GM15510 (cell line): ENCODE measurements around the gene F12.

Experiments
- POLR2A ChIP-seq: IDR thresholded peaks from 3 replicates; pipeline ENCODE4 v1.6.1; 2011; ENCODE audit warnings: borderline replicate concordance; ENCODE audit not compliant: insufficient read length; ENCODE audit errors: extremely low read depth

Gene F12

DNA sequence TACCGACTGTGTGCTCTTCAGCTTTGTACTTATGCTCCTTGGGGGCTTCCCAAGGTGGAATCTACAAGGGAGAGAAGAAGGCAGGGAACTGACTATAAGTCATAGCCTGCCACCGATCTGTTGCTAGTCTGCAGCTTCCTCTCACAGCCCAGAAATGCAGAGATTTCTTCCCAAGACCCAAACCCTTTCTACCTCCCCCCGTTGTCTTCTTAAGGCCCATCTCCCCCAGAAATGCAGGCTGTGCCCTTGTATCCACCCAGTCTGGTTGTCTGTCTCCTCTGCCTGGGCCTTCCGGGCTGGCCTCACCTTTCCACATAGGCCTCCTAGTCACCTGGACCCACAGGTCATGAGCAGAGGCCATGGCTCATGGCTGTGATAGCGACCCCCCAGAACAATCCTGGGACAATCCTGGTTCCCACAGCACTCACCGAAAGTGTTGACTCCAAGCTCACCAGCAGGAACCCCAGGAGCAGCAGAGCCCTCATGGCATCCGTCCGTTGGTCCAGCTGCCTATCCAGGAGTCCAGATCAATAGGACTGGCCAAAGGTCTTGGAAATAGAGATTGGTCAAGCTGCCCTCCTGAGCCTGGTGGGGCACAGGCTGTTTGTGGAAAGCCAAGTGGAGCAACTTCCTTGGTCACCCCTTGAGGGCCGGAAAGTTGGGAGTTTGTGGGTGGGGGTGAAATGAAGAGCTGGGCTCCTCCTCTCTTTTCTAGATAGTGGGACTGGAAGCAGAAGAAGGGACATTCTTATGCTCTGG, at the start of gene F12:
TSS of gene F12 (minus strand) at position 522 of the 759 bp plus-strand sequence. CDS start at position 485, 37 bp downstream.
- TF ChIP-seq POLR2A = no peak

DNA sequence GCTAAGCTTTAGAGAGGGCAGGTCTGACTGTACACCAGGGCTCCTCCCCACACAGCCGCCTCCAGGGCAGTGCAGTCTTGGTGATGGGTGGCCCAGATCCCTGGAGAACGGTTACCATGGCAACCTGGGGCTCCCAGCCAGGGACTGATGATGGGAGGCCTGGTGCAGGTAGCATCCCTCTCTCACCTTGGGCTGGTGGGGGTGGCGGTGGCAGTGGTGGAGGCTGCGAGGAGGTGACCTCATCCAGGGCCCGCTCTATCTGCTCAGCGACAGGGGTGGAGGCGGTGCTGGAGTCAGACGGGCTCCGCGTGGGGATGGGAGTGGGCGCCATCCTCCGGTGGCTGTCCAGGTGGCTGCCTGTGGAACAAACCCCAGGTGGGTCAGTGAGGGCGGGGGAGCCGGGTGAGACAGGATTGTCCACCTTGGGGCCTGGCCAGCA, 49.6 kb upstream of the F12 start:
- TF ChIP-seq POLR2A = no peak

DNA sequence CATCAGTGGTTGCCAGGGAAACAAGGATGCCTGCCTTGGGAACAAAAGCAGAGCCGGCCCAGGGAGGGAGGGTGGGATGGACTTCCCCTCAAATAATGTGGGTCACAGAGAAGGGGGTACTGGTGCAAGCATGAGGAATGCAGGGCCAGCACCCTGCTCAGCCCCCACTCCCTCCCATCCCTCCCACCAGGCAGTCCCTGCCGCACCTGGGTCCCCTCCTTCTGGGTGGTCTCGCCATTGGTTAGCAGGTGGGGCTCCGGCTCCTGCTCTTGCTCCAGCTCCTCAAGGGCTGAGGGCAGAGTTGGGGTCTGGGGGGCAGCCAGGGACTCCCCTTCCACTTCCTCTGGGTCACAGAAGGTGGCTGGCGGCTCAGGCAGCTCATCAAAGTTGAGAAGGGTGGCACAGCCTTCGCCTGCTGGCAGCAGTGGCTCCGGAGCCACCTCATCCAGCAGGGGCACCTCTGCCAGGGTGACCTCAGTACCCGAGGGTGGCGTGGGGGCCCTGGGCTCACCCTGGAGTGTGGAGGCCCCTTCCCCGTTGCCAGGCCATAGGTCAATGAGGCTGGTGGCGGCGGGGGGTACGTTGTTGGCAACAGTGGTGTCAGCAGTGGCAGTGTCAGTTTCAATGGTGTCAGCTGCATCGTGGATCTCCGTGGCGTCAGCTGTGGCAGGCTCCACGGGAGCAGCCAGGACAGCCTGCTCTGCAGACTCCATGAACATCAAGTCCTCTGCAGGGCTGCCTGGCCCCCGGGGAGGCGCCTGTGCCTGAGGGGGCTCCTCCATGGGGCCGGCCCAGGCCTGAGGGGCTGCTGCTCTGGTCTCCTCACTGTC, 48.7 kb upstream of the F12 start:
- no peak for TF ChIP-seq POLR2A

DNA sequence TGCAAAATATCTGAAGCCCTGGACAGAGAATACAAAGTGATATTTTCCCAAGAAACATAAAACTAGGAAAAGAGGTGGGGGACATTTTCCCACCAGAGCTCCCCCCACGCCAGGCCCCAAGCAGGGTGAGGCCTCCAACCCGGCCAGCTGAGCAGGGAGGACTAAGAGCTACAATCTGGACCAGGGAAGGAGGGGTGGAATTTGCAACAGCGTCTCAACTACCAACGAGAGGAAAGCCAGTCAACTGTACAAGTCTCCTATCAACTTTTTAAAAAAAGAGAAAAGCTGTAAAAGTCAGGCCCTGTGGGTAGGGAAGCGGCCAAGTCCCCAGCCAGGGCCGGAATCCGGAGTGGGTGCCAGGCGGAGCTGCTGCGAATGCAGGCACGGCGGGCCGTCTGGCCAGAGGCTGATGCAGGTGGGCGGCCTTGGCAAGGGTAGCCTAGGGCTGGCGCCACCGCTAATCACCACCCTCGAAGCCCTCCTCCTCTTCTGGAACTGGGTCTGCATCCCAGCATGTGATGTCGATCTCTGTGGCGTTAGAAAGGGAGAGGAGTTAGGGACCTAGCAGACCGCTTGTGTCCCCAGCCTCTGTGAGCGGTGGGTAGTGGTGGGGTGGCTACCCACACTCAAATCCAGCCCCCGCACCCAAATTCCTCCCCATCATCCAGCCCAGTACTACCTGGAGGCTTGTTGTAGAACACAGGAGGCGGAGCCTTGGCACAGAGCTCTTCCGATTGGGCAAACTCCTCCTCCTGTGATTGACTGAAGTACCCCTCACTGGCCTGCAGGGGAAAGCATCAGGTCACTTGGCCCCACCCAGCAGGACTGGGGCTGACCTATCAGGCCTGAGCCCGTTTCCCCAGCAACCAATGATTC, 47.9 kb upstream of the F12 start:
- TF ChIP-seq POLR2A = no peak

DNA sequence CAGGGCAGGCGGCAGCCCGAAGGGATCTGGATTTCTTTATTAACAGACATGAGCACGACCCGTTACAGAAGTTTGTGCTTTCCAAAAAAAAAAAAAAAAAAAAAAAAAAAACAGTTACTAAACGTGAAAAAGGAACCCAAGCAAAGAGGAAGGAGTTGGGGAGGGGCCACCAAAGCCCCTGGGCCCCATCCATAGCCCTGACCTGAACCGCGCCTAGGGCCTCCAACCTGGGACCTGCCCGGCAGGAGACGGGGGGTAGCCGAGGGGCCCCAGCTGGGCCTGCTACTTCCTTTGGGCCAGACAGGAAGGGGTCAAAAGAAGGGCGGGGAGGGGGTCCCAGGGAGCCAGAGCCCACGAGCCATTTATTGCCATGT, 47.2 kb upstream of the F12 start:
- no peak for TF ChIP-seq POLR2A

DNA sequence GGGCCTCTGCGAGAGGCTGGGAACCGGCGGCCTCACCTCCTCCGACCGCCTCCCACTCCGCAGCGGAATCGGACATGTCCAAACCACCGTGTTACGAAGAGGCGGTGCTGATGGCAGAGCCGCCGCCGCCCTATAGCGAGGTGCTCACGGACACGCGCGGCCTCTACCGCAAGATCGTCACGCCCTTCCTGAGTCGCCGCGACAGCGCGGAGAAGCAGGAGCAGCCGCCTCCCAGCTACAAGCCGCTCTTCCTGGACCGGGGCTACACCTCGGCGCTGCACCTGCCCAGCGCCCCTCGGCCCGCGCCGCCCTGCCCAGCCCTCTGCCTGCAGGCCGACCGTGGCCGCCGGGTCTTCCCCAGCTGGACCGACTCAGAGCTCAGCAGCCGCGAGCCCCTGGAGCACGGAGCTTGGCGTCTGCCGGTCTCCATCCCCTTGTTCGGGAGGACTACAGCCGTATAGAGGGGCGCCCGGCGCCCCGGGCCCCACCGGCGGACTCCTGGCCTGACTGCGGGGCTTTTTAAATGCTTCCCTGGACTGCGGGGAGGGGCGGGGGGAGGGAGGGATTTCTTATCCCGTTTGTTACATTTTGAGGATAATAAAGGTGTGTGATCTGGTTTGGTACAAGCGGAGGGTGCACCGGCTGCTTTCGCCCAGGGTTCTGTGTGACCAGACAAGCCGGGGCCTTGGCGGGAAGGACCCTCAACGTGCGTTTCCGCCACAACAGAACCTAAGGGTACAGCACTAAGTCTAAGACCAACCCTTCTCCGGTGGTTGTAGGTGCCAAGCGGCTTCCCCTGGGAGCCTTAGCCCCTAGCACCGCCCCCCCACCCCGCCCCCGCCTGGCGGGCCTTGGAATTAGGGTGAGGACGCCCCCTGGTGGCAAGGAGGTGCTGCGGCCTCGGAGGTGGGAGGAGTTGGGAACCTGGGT, 46.6 kb upstream of the F12 start:
- no peak for TF ChIP-seq POLR2A

DNA sequence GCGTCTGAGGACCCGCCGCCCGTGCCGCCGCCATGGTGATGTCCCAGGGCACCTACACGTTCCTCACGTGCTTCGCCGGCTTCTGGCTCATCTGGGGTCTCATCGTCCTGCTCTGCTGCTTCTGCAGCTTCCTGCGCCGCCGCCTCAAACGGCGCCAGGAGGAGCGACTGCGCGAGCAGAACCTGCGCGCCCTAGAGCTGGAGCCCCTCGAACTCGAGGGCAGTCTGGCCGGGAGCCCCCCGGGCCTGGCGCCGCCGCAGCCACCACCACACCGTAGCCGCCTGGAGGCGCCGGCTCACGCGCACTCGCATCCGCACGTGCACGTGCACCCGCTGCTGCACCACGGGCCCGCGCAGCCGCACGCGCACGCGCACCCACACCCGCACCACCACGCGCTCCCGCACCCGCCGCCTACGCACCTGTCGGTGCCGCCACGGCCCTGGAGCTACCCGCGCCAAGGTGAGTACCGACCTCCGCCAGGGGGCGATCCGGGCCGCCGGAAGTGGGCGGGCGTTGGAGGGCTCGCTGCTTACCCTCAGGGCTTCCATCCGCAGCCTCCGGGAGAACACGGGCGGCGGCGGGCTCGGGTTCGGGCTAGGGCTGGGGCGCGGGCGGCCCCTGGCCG, 45.8 kb upstream of the F12 start:
- TF ChIP-seq POLR2A = peak; percentile 63

DNA sequence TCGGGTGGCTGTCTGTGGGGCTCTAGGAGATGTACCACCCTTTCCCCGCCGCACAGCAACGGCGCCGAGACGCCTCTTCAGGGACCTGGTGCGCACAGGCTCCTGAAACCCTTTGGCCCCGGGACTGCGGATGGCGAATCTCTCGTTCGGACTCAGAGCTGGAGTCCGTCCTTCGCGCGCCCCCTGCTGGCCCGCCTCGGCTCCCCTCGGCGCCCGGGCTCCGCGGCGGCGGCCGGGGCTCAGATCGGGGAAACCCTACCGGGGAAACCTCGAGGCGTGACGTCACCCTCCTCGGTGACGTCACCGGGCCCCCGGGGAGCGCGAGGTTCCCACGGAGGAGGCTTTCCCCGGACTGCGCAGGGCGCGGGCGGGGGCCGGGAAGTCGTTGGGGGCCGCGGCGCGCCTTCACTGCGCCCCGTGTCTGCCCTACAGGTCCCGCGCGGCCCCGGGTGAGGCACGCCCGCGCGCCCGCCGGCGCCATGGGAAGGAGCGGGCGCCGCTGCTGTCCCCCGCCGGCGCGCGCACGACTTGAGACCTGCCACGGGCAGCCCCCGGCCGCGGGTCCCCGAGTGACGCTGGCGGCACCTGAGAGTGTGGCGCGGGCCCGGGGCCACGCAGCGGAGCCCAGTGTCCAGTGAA, 45.2 kb upstream of the F12 start:
- TF ChIP-seq POLR2A = peak; percentile 19

DNA sequence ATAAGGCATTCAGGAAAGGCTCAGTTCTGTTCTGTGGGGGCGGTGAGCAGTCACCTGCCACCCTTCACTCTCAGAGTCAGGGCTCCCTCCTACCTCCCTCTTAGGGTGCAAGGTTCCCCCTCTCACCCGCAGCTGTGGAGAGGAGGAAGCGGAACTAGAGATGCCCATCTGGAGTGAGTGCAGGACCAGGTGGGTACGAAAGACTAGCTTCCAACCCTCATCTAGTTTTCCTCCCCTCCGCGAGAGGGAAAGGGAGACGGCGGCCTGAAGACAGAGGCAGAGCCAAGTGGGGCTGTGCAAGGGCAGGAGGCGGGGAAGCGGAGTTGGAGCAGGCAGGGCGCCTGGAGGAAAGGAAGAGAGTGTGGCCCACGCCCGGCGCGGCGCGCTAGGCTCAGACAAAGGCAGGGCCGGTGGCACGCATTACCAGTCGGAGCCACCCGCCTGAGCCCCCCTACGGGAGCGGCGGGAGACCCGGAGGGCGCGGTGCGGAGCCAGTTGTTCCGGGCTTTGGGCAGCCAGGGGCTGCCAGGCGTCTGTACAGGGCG, 44.6 kb upstream of the F12 start:
- no peak for TF ChIP-seq POLR2A

DNA sequence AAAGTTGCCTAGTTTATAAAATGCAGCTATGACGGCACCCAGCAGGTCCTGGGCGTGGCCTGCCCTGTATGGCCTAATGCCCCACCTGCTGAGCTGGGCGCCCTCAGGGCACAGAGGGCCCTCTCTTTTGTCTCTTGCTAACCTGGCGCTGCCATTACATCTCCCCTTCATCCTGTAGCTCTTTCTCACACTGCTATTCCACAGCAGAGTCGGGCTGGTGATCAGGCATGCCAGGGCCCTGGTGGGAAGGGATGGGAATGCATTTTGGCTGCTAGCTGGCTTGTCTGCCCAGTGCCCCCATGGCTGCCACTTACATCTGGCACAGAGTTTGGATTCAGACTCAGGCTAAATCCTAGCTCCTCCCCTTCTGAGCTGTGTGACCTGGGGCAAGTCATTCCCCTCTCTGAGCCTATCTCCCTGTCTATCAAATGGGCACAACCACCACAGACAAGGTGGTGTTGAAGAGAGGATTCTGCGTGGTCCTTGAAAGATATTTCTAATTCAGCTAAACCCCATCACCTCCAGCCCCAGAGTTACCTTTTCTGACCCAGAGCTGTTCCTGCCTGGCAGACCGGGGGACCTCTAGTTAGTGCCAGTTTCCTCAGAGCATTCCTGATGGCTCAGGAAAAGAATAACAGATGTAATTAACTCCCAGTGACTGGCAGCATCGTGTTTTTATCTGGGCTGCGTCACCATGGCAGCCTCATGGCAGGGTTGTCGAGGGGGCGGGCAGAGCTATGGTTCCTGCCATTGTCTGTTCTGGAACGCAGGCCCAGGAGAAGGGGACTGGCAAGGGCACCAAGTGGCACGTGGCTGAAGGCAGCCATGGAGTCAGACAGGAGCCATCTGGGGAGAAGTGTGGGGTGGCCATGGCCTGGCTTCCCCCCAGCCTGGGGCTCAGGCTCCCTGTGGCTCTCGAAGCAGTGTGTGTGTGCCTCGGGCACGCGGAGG, 43.6 kb upstream of the F12 start:
- no peak for TF ChIP-seq POLR2A

DNA sequence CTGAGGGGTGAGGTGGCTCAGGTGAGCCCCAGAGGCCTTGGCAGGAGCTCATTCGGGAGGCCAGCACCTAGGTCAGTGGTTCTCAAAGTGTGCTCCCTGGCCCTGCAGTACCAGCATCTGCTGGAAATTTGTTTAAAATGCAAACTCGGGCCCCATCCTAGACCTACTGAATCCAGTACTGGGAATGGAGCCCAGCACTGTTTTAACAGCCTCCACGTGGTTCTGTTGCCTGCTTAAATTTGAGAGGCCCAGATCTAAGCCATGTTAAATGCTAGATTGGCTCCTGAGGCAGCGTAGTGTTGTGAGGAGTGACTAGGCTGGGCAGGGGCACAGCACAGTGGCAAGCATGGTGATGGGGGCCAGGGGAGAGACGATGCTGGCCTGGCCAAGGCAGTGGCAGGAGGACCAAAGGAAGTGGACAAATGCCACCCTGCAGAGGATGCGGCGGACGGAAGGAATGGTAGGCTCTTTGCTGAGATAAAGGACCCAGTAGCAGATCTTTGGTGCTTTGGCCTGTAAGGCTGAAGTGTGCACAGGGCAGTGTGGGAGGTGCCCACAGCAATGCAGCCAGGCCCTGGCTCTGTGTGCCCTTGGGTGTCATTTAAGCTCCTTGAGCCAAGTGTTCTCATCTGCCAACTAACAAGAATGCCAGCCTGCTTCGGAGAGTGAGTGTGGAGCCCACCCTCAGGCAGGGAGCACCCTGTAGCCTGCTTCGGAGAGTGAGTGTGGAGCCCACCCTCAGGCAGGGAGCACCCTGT, 41.5 kb upstream of the F12 start:
- no peak for TF ChIP-seq POLR2A
